Globus pallidus (tissue), 1 donor: ENCODE measurements around the gene ZNF662.

Experiments
- DNase-seq: peaks from one replicate; pipeline ENCODE4 v3.0.0-alpha.2; 2015; ENCODE audit warnings: low spot score

The ZNF662 gene

DNA sequence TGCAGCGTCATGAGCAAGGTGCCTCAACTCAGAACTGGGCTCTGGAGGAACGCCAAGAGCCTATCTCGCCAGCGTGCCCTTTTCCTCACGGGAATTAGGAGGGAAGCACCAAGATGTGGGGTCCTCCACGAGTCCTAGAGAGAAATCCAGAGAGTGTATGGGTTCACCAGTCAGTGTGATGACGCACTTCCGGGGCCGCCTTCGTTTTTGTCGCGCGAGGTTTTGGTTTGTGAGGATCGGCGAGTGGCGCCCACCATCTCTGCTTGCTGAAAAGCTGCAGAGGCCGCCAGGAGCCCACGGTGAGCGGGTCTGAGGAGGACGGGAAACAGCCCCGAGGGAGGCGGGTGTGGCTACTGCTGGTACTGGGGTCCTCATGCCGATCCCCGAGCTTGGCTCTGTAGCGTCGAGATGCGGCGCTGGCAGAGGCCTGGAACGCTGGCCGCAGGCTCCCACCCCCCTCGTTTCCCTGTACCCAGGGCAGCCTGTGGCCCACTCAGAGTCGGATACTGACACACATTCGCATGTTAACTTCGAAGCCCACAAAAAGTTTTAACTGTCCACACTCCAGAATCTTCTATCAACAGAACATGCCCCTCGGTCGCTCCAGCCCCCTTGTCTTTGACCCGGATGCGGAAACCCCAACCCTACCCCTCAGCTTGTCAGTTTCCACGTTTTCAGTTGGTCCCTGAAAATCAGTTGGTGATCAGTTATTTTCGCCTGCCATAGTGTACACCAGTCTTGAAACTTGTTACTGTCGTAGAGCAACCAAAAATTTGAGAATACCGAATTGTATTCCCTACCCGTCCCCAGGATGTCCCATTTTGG is 30.4 kb downstream of the ZNF662 start:
- peak; percentile 26 for DNase-seq

DNA sequence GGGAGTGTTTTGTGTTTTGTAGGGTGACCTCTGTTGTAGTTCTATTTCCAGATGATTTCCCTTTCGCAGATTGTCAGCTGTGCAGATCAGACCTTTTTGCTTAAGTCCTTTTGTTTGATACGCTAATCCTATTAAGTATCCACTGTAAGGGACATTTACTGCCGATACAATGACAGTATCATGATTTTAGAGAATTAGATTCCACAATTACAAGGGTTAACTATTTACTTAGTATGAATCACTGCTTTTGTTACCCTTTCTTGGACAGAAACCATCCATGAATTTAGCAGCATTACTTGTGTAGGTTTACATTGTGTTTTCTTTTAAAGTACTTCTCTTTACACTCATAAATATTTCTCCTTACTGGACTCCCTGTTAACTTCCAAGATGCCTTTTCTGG is 31.4 kb downstream of the ZNF662 start:
- no peak for DNase-seq

DNA sequence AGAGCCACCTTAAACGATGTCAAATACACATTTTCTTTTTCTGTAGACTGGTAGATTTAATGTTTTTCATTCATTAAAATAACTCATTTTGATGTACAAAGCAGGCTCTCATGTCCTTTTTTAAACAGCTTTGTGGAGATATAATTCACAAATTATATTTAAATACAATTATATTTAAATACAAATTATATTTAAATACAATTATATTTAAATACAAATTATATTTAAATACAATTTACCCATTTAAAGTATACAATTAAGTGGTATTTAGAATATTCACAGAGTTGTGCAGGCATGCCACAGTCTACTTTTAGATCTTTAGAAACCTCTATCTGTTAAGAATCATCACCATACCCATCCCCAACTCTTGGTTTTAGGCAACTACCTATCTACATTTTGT is 36.8 kb downstream of the ZNF662 start:
- DNase-seq: no peak

DNA sequence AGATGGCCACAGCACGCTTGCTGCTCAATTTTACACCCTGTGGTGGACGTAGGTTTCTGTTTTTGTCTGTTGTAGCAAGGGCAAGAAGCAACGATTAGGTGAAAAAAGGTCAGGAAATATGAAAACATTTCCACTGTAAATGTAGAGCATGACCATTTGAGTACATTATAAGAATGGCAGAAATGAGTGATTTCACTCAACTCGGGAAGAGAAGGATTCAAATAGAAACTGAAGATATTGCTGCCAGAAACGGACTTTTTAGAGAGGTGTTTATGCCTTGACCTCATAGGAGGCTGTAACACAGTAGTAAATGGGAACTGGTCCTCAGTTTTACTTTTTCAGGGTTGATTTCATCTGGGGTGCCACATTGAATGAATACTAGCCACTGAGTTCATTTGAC is 40.1 kb downstream of the ZNF662 start:
- DNase-seq: no peak

DNA sequence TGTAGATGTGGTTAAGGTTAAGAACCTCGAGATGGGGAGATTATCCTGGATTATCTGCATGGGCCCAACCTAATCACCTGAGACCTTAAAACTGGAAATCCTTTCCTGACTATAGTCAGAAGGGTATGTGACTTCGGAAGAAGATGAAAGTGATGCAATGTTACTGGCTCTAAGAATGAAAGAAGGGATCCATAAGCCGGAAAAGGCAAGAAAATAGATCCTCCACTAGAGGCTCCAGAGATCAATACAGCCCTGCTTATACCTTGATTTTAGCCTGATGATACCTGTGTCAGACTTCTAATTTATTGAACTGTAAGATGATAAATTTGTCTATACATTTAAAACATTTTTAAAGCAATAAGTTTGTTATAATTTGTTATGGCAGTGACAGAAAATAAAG is 51.6 kb downstream of the ZNF662 start:
- DNase-seq: no peak

DNA sequence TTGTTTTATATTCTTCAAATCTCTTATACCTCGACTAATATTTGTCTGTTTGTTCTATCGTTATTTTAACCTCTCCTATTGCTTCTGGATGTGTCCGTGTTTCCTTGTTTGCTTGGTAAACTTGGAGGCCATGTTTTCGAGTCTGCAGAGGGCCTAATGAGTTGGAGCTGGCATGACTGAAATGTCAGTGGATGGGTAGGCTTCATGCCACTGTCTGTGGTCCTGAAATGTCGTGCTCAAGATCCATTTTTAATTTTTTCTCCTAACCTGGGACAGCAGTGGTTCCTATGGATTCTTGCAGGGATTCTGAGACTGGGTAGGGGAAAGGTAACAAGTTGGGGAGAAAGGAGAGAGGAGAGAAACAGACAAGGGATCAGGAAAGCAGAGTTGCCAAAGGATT is 54.3 kb downstream of the ZNF662 start:
- DNase-seq: no peak

DNA sequence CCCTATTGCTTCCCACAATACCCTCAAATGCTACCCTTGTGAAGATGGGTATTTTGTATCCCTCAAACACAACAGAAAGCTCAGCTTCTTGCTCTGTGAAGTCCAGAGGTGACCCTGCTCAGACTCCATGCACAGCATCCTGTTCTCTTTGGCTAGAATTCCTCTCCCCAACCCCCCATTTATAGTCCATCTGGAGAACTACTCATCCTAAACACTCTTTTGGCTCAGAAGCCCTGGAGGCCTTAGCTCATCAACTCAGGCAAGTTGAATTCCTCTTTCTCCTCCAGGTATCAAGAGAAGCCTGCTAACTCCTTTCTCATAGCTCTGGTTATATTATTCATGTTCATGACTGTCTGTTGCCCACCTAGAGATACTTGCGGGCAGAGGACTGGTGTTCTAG is 54.8 kb downstream of the ZNF662 start:
- no peak for DNase-seq

DNA sequence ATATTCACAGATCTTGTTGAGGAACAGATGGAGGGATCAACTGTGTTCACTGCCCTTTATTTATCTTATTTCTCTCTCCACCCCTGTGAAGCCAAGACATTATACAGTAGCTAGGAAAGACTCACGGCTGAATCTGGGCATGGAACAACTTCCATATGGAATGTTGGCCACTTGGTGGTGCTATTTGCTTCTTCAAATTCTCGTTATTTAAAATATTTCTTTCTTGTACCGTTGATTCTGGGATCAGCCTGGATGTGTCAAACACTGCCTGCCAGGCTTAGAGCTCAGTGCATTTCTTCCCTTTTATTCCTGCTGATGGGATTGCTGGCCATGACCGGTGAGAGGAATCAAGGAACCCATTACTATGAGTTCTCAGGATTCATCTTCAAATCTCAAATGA is 55.7 kb downstream of the ZNF662 start:
- peak; percentile 55 for DNase-seq

DNA sequence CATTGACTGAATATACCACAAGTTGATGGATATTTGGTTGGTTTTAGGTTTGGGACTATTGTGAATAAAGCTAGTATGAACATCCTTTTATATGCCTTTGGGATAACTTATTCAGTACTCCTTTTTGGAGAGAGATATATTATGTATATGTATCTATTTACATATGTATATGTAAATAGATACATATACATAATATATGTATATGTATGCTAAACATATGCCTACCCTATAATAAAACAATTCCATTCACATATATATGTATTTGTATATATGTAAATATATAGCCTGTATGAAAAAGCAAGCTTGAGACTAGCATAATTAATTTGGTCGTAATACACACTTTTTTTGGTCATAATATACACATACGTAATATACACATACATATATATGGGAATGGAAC is 57.3 kb downstream of the ZNF662 start:
- DNase-seq: no peak

DNA sequence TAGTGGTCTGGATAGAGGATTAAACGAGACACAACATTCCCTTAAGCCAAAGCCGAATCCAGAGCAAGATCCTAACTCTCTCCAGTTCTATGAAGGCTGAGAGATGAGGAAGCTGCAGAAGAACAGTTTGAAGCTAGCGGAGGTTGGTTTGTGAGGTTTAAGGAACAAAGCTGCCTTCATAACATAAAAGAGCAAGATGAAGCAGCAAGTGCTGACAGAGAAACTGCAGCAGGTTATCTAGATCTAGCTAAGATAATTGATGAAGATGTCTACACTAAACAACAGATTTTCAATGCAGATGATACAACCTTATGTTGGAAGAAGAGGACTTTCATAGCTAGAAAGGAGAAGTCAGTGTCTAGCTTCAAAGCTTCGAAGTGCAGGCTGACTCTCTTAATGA is 58.3 kb downstream of the ZNF662 start:
- no peak for DNase-seq
